GM12892 (cell line): ENCODE measurements around the gene TNFRSF1B.

Experiments
- POLR2A ChIP-seq: IDR thresholded peaks from 2 replicates; pipeline ENCODE4 v1.6.1; 2011; ENCODE audit warnings: low read depth, low read length, control low read depth
- POLR2AphosphoS5 ChIP-seq: IDR thresholded peaks from 2 replicates; pipeline ENCODE4 v1.6.1; 2011; ENCODE audit warnings: low read depth, low read length, control low read depth
- TAF1 ChIP-seq: IDR thresholded peaks from 2 replicates; pipeline ENCODE4 v1.6.1; 2011; ENCODE audit warnings: low read depth, mild to moderate bottlenecking, control low read depth, low read length, borderline replicate concordance

DNA sequence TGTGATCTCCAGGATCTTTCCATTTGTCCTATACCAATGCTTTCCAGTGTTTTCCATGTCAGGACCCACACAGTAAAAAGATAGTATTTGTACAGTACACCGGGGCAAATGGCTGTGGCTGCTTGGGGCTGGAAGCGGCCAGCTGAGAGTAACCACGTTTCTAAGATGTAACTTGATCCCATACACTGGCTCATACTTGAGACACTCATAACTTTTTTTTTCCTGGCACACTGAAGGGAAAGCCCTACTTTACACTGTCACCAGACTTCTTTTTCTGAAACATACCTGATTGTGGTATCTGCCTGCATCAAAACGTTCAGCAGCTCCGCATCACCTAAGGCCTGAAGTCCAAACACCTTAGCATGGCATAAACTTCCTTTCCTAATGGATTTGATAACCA lies 84.7 kb downstream of the TNFRSF1B start:
- TF ChIP-seq POLR2A (no peak), POLR2AphosphoS5 (no peak), TAF1 (no peak)
